SU-DHL-6 (cell line): Measurements from ENCODE around the gene TAF12.
"Not testable (repeated sequence)": the region's sequence is repeated elsewhere in the genome, so short reads cannot be mapped to it uniquely, and the experiment has no call there.

Source experiments
- H2AFZ ChIP-seq: fragments of 200-600 bp; sonication (generic); 2 replicates; pipeline ENCODE4 v1.6.1; 2014; ENCODE audit warnings: low read depth, mild to moderate bottlenecking, moderate library complexity, mixed read lengths, antibody characterized with exemption, low read length; ENCODE audit not compliant: severe bottlenecking
- H3F3A ChIP-seq: fragments of 200-600 bp; shearing (Covaris generic); 2 replicates; pipeline ENCODE4 v1.6.0; 2016; ENCODE audit warnings: antibody characterized with exemption, mild to moderate bottlenecking; ENCODE audit not compliant: insufficient read depth
- H3K27ac ChIP-seq: fragments of 200-600 bp; sonication (generic); 2 replicates; pipeline ENCODE4 v1.5.1; 2016; ENCODE audit warnings: low read depth, mild to moderate bottlenecking, low read length, moderate library complexity, mixed read lengths
- H3K27me3 ChIP-seq: fragments of 200-600 bp; sonication (generic), shearing (Covaris generic); 2 replicates; pipeline ENCODE4 v1.6.0; 2014; ENCODE audit warnings: mild to moderate bottlenecking, low read length
- H3K36me3 ChIP-seq: fragments of 200-600 bp; sonication (generic); 2 replicates; pipeline ENCODE4 v1.6.1; 2014; ENCODE audit warnings: mild to moderate bottlenecking, low read length, mixed read lengths
- H3K4me2 ChIP-seq: fragments of 300-600, 200-600 bp; shearing (Covaris generic), sonication (generic); 2 replicates; pipeline ENCODE4 v1.6.0; 2014; ENCODE audit warnings: low read length, low read depth, mild to moderate bottlenecking; ENCODE audit not compliant: poor library complexity, severe bottlenecking
- H3K4me3 ChIP-seq: fragments of 200-600 bp; sonication (generic); 2 replicates; pipeline ENCODE4 v1.5.1; 2014; ENCODE audit warnings: antibody characterized with exemption, low read length, mild to moderate bottlenecking, mixed read lengths; ENCODE audit not compliant: insufficient read depth, poor library complexity, severe bottlenecking
- H3K79me2 ChIP-seq: fragments of 200-600 bp; sonication (generic); 2 replicates; pipeline ENCODE4 v1.6.1; 2014; ENCODE audit warnings: mild to moderate bottlenecking, low read length, moderate library complexity; ENCODE audit not compliant: insufficient read depth
- H3K9ac ChIP-seq: fragments of 200-600 bp; sonication (generic); 2 replicates; pipeline ENCODE4 v1.7.0; 2014; ENCODE audit warnings: mild to moderate bottlenecking, low read length
- H3K9me2 ChIP-seq: fragments of 200-600 bp; sonication (generic); replicated peaks from 2 replicates; pipeline ENCODE4 v1.6.1; 2014; ENCODE audit warnings: low read length; ENCODE audit not compliant: insufficient read depth
- H3K9me3 ChIP-seq: fragments of 200-600 bp; sonication (generic); 2 replicates; pipeline ENCODE4 v1.6.1; 2014; ENCODE audit warnings: low read length, mixed read lengths; ENCODE audit not compliant: insufficient read depth
- H4K20me1 ChIP-seq: fragments of 200-600 bp; sonication (generic); 2 replicates; pipeline ENCODE4 v1.6.1; 2014; ENCODE audit warnings: low read depth, mild to moderate bottlenecking, antibody characterized with exemption, low read length, moderate library complexity, mixed read lengths
- CTCF ChIP-seq: fragments of 200-600 bp; sonication (generic); IDR thresholded peaks from one replicate; pipeline ENCODE4 v1.5.1; 2017; ENCODE audit warnings: antibody characterized with exemption, mild to moderate bottlenecking, low read length, moderate library complexity; ENCODE audit not compliant: insufficient read depth, poor library complexity, severe bottlenecking
- EZH2phosphoT487 ChIP-seq: fragments of 200-600 bp; sonication (generic), shearing (Covaris generic); conservative IDR thresholded peaks from 2 replicates; pipeline ENCODE4 v1.6.1; 2018; ENCODE audit warnings: mild to moderate bottlenecking, antibody characterized with exemption, low read length, moderate library complexity, mixed read lengths

TAF12 gene

GRCh38 chr1:28601696-28602095 lies 41.2 kb downstream of the TAF12 start:
- H3K79me2 ChIP-seq = no peaks in the 10 kb centered on the region
- H3K9me3 ChIP-seq = no peaks in the 10 kb centered on the region
- H3F3A ChIP-seq = 0 out of 2 replicates have a peak, but pooled peaks cover 4% of the 10 kb centered on the region
- no peak overlapping the region for H2AFZ ChIP-seq
- TF ChIP-seq EZH2phosphoT487 = no peak
- TF ChIP-seq CTCF = no peak
- H3K27me3 ChIP-seq = no peaks in the 10 kb centered on the region
- H4K20me1 ChIP-seq = no peaks in the 10 kb centered on the region
- no peaks in the 10 kb centered on the region for H3K9me2 ChIP-seq
- H3K4me3 ChIP-seq = no peak overlapping the region
- no peak overlapping the region for H3K9ac ChIP-seq
- no peaks in the 10 kb centered on the region for H3K36me3 ChIP-seq
- no peak overlapping the region for H3K27ac ChIP-seq
- H3K4me2 ChIP-seq = no peak overlapping the region

- not testable (repeated sequence) for H3K36me3 ChIP-seq, H3K27ac ChIP-seq, H2AFZ ChIP-seq, H3K9me3 ChIP-seq, H3K9me2 ChIP-seq, H3K4me3 ChIP-seq, H3F3A ChIP-seq, H3K4me2 ChIP-seq, H4K20me1 ChIP-seq, H3K79me2 ChIP-seq, H3K27me3 ChIP-seq, H3K9ac ChIP-seq
Measured at GRCh38 chr1:28596276-28596675, 46.6 kb downstream of the TAF12 start.

- Histone ChIP-seq H2AFZ (no peak overlapping the region), H3K4me3 (no peak overlapping the region), H3K79me2 (no peaks in the 10 kb centered on the region), H3K9ac (no peak overlapping the region), H3K4me2 (no peak overlapping the region), H3K9me2 (no peaks in the 10 kb centered on the region), H4K20me1 (no peaks in the 10 kb centered on the region), H3F3A (no peaks in the 10 kb centered on the region), H3K36me3 (no peaks in the 10 kb centered on the region), H3K27me3 (no peaks in the 10 kb centered on the region), H3K27ac (no peak overlapping the region), H3K9me3 (no peaks in the 10 kb centered on the region)
- TF ChIP-seq EZH2phosphoT487 (no peak), CTCF (no peak)
Measured at GRCh38 chr1:28595412-28596191, 47.3 kb downstream of the TAF12 start.

GRCh38 chr1:28594686-28595411 lies 48.0 kb downstream of the TAF12 start:
- H3K4me2 ChIP-seq, H3K27me3 ChIP-seq, H3F3A ChIP-seq, H3K9me3 ChIP-seq, H2AFZ ChIP-seq, H3K4me3 ChIP-seq, H3K9ac ChIP-seq, H3K27ac ChIP-seq, H4K20me1 ChIP-seq, H3K79me2 ChIP-seq, H3K36me3 ChIP-seq, H3K9me2 ChIP-seq: not testable (repeated sequence)

GRCh38 chr1:28593988-28594356 lies 48.9 kb downstream of the TAF12 start:
- not testable (repeated sequence) for H3F3A ChIP-seq, H3K9me3 ChIP-seq, H3K36me3 ChIP-seq, H3K4me2 ChIP-seq, H3K9ac ChIP-seq, H4K20me1 ChIP-seq, H3K27me3 ChIP-seq, H3K79me2 ChIP-seq, H3K27ac ChIP-seq, H3K9me2 ChIP-seq, H2AFZ ChIP-seq, H3K4me3 ChIP-seq
